Subcutaneous adipose tissue (tissue), 4 donors: ENCODE results near the gene PCF11. TPM values are rescaled to one million over a fixed set of nuclear protein-coding genes. Genes with fewer than 3 reads are reported as not detected.

Experiments used
- total RNA-seq, 4 donors: library from RNA; depleted of rRNA; stranded (reverse); fragments of >200 nt; gene quantifications; one replicate each; pipeline ENCODE4 v1.1.0, GENCODE V29; 2016
- TF ChIP-seq, protein P1 (sequence below): fragments of 450-650 bp; IDR thresholded peaks from one replicate; pipeline ENCODE4 v1.5.1; 2016; ENCODE audit warnings: low read depth, mild to moderate bottlenecking, control low read depth, antibody characterized with exemption, moderate library complexity

Gene PCF11
- total RNA-seq, 4 donors from 2014 or later = 93.5 to 109 (median 97.0) TPM

DNA sequence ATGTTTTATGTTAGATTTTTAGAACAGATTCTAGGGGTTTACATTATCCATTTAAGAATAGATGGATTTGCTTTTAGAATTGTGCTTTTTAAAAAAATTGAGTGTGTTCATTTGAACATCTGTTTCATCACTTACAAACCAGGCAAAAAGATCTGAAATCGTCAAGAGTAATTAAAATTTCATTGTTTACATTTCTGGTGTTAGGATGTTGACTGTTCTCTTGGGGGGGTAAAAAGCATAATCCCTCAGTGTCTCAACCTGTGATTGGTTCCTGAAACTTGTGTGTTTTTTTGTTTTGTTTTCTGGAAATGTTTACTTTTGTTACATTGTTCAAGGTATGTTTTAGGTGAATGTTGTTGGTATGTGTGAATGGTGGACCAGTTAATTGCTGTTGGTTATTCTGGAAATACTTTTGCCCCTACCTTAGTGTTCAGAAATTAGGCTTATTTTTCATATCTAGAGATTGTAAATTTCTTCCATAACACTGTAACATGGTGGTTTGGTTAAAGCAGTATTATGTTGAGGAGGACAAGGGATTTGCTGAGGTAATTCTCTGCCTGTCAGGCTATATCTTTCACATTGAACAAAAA lies 4.8 kb downstream of the PCF11 start:
- TF ChIP-seq, protein P1, sequence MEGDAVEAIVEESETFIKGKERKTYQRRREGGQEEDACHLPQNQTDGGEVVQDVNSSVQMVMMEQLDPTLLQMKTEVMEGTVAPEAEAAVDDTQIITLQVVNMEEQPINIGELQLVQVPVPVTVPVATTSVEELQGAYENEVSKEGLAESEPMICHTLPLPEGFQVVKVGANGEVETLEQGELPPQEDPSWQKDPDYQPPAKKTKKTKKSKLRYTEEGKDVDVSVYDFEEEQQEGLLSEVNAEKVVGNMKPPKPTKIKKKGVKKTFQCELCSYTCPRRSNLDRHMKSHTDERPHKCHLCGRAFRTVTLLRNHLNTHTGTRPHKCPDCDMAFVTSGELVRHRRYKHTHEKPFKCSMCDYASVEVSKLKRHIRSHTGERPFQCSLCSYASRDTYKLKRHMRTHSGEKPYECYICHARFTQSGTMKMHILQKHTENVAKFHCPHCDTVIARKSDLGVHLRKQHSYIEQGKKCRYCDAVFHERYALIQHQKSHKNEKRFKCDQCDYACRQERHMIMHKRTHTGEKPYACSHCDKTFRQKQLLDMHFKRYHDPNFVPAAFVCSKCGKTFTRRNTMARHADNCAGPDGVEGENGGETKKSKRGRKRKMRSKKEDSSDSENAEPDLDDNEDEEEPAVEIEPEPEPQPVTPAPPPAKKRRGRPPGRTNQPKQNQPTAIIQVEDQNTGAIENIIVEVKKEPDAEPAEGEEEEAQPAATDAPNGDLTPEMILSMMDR = no peak

DNA sequence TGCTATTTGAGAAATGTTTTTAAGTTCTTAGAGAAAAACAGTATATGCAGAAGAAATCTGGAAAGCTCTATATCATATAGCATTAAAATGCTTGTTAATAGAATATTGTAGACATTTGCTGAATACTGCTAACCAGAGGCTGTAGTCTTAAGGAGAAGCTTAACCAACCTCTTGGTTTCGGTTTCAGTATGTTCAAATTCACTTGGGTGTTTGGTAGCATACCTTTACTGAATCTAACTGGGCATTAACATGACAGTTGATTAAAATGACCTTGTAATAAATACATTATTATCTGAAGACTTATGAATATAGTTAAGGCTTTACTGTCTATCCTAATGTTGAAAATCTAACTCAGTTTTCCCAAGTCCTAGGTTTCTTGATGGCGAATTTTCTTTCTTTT lies 5.4 kb downstream of the PCF11 start:
- TF ChIP-seq, protein P1 = no peak

DNA sequence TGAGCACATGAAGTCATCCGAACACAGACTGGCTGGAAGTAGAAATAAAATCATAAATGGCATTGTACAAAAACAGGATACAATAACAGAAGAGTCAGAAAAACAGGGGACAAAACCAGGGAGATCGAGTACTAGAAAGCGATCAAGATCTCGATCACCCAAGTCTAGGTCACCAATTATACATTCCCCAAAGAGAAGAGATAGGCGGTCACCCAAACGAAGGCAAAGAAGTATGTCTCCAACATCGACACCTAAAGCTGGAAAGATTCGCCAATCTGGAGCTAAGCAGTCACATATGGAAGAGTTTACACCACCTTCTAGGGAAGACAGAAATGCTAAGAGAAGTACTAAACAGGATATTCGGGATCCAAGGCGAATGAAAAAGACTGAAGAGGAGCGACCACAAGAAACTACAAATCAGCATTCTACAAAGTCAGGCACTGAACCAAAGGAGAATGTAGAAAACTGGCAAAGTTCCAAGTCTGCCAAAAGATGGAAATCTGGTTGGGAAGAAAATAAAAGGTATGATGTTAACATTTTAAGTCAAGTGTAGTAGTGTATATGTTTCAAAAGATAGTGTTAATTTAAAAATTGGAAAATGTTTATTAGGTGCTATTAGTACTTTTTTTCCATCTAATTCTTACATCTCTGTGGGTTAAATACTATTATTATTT lies 9.4 kb downstream of the PCF11 start:
- TF ChIP-seq, protein P1 = no peak

DNA sequence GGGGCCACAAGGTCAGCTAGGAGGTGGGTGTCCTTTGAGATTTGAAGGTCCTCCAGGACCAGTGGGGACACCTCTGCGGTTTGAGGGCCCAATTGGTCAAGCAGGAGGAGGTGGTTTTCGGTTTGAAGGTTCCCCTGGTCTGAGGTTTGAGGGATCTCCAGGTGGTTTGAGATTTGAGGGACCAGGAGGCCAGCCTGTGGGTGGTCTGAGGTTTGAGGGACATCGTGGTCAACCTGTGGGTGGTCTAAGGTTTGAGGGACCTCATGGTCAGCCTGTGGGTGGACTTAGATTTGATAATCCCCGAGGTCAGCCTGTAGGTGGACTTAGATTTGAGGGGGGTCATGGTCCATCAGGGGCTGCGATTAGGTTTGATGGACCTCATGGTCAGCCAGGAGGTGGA lies 11.8 kb downstream of the PCF11 start:
- TF ChIP-seq, protein P1 = no peak

DNA sequence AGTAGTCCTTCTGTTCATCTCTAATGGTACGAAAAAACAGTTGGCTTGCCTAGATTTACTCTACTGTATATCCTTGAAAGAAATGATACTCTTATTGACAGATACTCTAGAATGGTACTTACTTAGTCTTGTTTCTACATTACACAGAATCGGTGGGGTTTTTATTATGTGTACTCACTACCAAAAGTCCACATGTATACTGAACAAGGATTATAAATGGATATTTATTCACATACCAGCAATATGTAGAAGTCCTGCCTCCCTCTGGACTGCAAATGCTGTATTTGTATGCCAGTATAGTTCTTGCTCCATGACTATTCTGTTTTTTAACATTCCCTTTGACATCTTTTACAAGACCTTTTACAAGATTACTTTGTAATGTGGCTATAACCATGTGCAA lies 13.9 kb downstream of the PCF11 start:
- TF ChIP-seq, protein P1 = no peak

DNA sequence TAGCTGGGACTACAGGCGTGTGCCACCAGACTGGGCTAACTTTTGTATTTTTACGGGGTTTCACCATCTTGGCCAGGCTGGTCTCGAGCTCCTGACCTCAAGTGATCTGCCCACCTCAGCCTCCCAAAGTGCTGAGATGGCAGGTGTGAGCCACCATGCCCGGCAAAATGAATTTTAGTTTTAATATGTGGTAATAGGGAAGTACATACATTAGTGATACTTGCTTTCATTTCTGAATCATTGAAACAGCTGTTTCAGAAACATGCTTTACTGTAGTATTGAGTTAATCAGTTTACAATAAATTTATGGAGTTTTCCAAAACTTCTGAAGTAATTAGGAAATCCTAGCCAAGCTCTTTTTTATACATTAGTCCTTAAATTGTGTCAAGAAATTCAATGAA lies 15.6 kb downstream of the PCF11 start:
- TF ChIP-seq, protein P1 = no peak

DNA sequence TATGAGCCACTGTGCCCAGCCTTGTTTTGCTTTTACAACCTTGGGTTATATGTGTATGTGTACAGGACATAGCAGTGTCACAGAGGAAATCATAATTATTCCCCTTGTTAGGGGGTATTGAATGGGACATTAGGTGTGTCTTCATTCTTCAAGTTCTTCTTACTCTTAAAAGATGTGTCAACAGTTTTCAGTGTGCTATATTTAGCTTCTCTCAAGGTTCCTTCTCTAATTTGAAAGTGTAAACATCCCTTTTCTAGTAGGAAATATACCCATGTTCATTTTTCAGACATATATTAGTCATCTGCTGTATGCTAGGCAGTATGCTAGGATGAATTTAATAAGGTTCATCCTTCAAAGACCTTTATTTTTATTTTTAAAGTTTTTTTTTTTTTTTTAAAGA lies 17.1 kb downstream of the PCF11 start:
- TF ChIP-seq, protein P1 = no peak
